Naive thymus-derived CD8-positive, alpha-beta T cell (primary cell): ENCODE data around the gene TIPARP. TPM values are rescaled to one million over a fixed set of nuclear protein-coding genes. Genes with fewer than 3 reads are reported as not detected.
A peak's percentile ranks its signal among the peaks of the same experiment; 100 is the strongest.

ENCODE experiments used
- ATAC-seq, 2 donors: fragments of 150-1000 bp; cut with Tn5 transposase in 1 of 2; sonication (Bioruptor Pico), chemical (Tn5 transposase) in 1 of 2; 1 replicate in 1 of 2; 2 replicates in 1 of 2; pipeline ENCODE4 v1.10.0; 2021; ENCODE audit warnings: mild to moderate bottlenecking in 2 of 2, moderate library complexity in 2 of 2
- POLR2A ChIA-PET: fragments of 350-600 bp; sonication (Branson Sonifier 250); formaldehyde crosslinking; loops from one replicate; lab custom pipeline; 2021; ENCODE audit warnings: antibody characterized with exemption; lab: Charles Lee
- DNase-seq, 10 donors: peaks; one replicate each; pipeline versions ENCODE4 v3.0.0 to v3.0.0-alpha.2; 2020 to 2022
- H3K27ac Mint-ChIP-seq, 10 donors: one replicate each; pipeline ENCODE4 v1.8.0; 2020 to 2022; ENCODE audit warnings: mild to moderate bottlenecking in 10 of 10, mixed read lengths in 10 of 10, moderate library complexity in 4 of 10, inconsistent platforms in 1 of 10
- H3K27me3 Mint-ChIP-seq, 5 donors: one replicate each; pipeline ENCODE4 v1.8.0; 2021 to 2022; ENCODE audit warnings: mixed read lengths in 5 of 5
- H3K36me3 Mint-ChIP-seq, 3 donors: one replicate each; pipeline ENCODE4 v1.8.0; 2020 to 2022; ENCODE audit warnings: mixed read lengths in 3 of 3, mild to moderate bottlenecking in 2 of 3, inconsistent platforms in 1 of 3
- H3K4me1 Mint-ChIP-seq, 4 donors: one replicate each; pipeline ENCODE4 v1.8.0; 2021 to 2022; ENCODE audit warnings: mixed read lengths in 4 of 4
- H3K4me3 Mint-ChIP-seq, 10 donors: one replicate each; pipeline ENCODE4 v1.8.0; 2020 to 2022; ENCODE audit warnings: mild to moderate bottlenecking in 10 of 10, mixed read lengths in 10 of 10, moderate library complexity in 6 of 10, inconsistent platforms in 1 of 10
- H3K9me3 Mint-ChIP-seq, 9 donors: one replicate each; pipeline ENCODE4 v1.8.0; 2020 to 2022; ENCODE audit warnings: mixed read lengths in 9 of 9, mild to moderate bottlenecking in 3 of 9, inconsistent platforms in 1 of 9, moderate library complexity in 1 of 9
- polyA plus RNA-seq, 3 donors: library from polyadenylated mRNA; unstranded; fragments of 300-500 nt; fragmentation: Illumina TruSeq; gene quantifications; one replicate each; pipeline ENCODE4 v1.2.3, GENCODE V29; 2021
- total RNA-seq, 8 experiments: library from RNA in 2 of 8; stranded (reverse) in 2 of 8; gene quantifications; one replicate each; pipeline ENCODE4 v1.2.3 and lab custom pipeline; 2021 to 2026

The TIPARP gene
- total RNA-seq (10 to 100 TPM; 57.3 to 62.0 TPM), polyA plus RNA-seq (10 to 100 TPM in 1 of 3 donors, 1 to 10 TPM in 2; 4.2 to 20.9 (median 7.0) TPM), total RNA-seq (lab: John Stamatoyannopoulos, UW) (236 to 537 (median 395) reads per million in 6 experiments)

DNA sequence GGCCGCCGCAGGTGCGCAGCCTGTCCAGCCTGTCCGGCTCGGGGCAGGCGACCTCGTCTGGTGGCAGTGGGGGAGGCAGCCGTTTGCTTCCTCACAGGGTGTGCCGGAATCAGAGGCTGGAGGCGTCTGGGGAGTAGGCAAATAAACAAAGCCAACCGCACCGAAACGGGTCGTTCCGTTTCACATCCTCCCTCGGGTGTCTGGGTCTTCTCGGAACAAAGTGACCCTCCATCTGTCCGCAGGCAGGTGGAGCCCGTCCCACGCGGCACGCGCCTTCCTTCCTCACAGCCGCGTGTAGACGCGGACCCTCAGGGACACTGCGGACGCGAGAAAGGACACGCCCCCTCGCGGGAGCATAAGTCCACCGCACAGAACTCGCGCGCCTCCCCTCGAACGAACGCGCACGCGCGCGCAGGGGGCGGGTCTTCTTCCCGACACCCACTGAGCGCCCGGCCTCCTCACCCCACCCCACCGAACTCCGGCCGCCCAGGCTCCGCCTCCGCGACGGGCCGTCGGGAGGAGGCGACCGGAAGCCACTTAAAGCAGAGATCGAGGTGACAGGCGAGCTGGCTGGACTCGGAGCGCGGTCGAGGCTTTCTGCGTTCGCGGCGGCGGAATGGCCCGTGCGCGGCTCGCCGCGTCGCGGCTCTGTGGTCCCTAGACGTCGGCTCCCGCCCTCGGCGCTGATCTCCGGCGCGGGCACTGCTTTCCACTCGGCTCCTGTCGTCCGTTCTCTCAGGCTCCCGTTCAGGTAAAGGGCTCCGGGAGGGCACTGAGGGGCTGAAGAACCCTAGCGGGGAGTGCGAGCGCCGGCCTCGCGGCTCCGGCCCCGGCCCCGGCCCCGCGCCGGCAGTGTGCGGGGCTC is at the start of gene TIPARP:
Gene TIPARP, plus strand, starts transcription at position 545 of the 865 bp plus-strand sequence. CDS start 3,108 bp downstream, outside the sequence.
- peak within 1 kb of the TSS; percentile 92 to 99 (median 99) for H3K27ac Mint-ChIP-seq

GRCh38 chr3:156626104-156626503 is 48.3 kb upstream of the TIPARP start:
- H3K27me3 Mint-ChIP-seq = peaks cover 0 to 3% (median 2%) of the 10 kb centered on the region in 5 donors
- no peak for ATAC-seq

More for the DNA sequence above, at the start of gene TIPARP:
- peak; percentile 76 to 80 for ATAC-seq
- Mint-ChIP-seq H3K4me1 (peaks cover 22 to 47% (median 41%) of the 10 kb centered on the region in 4 donors), H3K9me3 (no peaks in the 10 kb centered on the region), H3K4me3 (peak within 1 kb of the TSS; percentile 89 to 99 (median 97)), H3K36me3 (peaks cover 0 to 16% (median 14%) of the 10 kb centered on the region in 3 donors), H3K27me3 (no peaks in the 10 kb centered on the region)
- POLR2A ChIA-PET = interaction anchor here (0.6 to 4.7 kb wide), 21 partner anchors 7 to 500 kb away, joined by 3 to 47 read pairs (median 5); partner anchors contain the start of genes CCNL1 and SSR3
- DNase-seq = peak; percentile 97 to 99 (median 99)

GRCh38 chr3:156627946-156628569 is 46.3 kb upstream of the TIPARP start:
- Mint-ChIP-seq H3K27me3 (peaks cover 0 to 2% (median 0%) of the 10 kb centered on the region in 5 donors), H3K9me3 (no peaks in the 10 kb centered on the region), H3K36me3 (no peaks in the 10 kb centered on the region), H3K27ac (no peak overlapping the region), H3K4me3 (no peak overlapping the region), H3K4me1 (peaks cover 0 to 1% (median 0%) of the 10 kb centered on the region in 4 donors)
- no peak for DNase-seq
- POLR2A ChIA-PET = no interaction called here
- ATAC-seq = no peak

More at GRCh38 chr3:156626104-156626503, 48.3 kb upstream of the TIPARP start:
- DNase-seq = no peak
- POLR2A ChIA-PET = no interaction called here
- Mint-ChIP-seq H3K27ac (no peak overlapping the region), H3K36me3 (no peaks in the 10 kb centered on the region), H3K4me3 (no peak overlapping the region), H3K9me3 (no peaks in the 10 kb centered on the region), H3K4me1 (peaks cover 0 to 1% (median 0%) of the 10 kb centered on the region in 4 donors)

DNA sequence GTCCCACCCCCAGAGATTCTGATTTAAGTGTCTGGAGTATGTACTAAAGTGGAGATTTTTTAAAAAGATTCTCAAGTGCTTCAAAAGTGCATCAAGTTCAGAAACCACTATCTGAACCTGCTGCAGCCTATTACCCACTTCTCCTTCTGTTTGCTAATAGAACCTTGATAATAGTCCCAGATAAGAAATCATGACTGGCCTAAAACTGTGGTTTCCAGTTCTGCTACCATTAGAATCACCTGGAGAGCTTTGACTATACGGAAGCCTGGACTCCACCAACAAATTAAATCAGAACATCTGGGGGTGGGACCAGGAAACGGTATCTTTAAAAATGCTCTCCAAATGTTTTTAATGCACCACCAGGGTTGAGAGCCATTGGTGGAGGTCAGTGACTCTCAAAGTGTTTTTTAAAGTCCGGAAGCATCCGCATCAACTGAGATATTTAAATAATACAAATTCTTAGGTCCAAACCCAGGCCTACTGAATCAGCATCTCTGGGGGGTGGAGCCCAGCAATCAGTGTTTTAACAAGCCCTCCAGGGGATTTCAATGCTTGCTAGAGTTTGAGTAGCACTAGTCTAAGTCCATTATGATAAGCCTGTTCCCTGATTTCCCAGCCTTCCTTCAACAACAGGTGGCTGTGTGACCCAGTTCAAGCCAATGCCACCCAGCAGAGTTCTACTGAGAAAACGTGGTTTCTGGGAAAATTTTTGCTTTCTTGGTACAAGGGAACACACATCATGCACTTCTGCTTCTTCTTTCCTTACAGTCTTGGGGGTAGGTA is 45.4 kb upstream of the TIPARP start:
- Mint-ChIP-seq H3K27ac (no peak overlapping the region), H3K27me3 (no peaks in the 10 kb centered on the region), H3K36me3 (no peaks in the 10 kb centered on the region), H3K9me3 (no peaks in the 10 kb centered on the region), H3K4me3 (no peak overlapping the region), H3K4me1 (peaks cover 0 to 1% (median 0%) of the 10 kb centered on the region in 4 donors)
- DNase-seq = no peak
- POLR2A ChIA-PET = no interaction called here
- no peak for ATAC-seq

DNA sequence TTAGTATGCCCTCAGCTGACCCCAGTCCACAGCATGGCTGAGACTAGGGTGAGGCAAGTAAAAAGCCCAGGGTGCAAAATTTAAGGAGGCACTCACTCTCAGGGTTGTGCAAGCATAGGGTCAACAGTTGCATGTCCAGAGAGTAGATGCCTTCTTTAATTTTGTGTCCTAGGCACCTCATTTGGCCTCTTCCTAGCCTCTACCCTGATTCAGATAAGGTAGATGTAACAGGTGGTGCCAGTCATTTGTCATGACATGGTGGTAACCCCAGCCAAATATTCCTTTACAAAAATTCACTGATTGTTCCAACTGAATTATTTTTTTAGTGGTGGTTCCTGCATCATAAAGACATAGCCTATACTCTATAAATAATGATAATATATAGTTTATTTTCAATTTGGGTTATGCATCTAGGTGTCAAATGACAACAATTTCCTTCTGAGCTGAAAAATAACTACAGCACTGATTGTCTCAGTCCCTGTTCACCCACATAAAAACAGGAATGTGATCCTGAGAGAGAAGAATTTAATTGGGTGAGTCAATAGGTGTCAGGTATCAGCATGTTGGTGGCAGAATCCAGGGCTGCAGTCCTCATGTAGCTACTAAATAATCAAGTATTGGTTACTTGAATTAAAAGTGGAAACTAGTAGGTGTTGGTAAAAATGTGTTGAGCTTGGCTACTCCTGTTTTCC is 44.2 kb upstream of the TIPARP start:
- no peaks in the 10 kb centered on the region for H3K9me3 Mint-ChIP-seq
- H3K27me3 Mint-ChIP-seq = no peaks in the 10 kb centered on the region
- H3K4me1 Mint-ChIP-seq = no peaks in the 10 kb centered on the region
- no peak overlapping the region for H3K27ac Mint-ChIP-seq
- no peak for DNase-seq
- POLR2A ChIA-PET = no interaction called here
- no peak for ATAC-seq
- no peaks in the 10 kb centered on the region for H3K36me3 Mint-ChIP-seq
- no peak overlapping the region for H3K4me3 Mint-ChIP-seq

GRCh38 chr3:156630773-156631093 is 43.7 kb upstream of the TIPARP start:
- no peaks in the 10 kb centered on the region for H3K27me3 Mint-ChIP-seq
- no peak overlapping the region for H3K4me3 Mint-ChIP-seq
- no peaks in the 10 kb centered on the region for H3K9me3 Mint-ChIP-seq
- DNase-seq (no peak), ATAC-seq (no peak)
- no peaks in the 10 kb centered on the region for H3K36me3 Mint-ChIP-seq
- POLR2A ChIA-PET = no interaction called here
- no peak overlapping the region for H3K27ac Mint-ChIP-seq
- H3K4me1 Mint-ChIP-seq = no peaks in the 10 kb centered on the region

DNA sequence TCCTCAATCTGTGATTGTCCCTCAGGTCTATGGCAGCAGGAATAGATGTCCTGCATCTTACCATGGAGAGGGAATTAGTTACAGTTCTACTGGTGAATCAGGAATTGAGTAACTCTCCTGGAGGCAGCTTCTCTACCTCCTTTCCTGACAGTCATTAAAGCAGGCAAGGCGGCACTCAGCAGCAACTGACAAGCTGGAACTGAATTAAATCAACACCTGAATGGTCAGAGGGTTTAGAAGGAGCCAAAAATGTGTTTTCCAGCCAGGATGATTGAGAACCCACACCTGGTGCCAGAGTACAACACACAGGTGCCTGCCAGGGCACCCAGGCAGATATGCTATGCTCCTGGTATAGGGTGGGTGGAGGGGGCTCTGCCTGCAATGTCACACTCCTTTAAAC is 43.1 kb upstream of the TIPARP start:
- H3K27me3 Mint-ChIP-seq = no peaks in the 10 kb centered on the region
- POLR2A ChIA-PET = no interaction called here
- no peaks in the 10 kb centered on the region for H3K4me1 Mint-ChIP-seq
- H3K36me3 Mint-ChIP-seq = no peaks in the 10 kb centered on the region
- H3K9me3 Mint-ChIP-seq = no peaks in the 10 kb centered on the region
- no peak overlapping the region for H3K27ac Mint-ChIP-seq
- H3K4me3 Mint-ChIP-seq = no peak overlapping the region
- ATAC-seq (no peak), DNase-seq (no peak)

DNA sequence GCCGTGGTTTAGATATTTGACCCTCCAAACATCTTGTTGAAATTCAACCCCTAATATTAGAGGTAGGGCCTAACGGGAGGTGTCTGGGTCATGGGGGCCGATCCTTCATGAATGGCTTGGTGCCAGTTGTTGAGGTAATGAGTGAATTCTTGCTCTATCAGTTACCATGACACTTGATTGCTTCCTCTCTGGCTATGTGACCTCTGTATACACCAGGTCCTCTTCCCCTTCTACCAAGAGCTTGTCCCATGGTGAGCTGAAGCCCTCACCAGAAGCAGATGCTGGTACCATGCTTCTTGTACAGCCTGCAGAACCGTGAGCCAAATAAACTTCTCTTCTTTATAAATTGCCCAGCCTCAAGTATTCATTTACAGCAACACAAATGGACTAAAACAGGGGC is 41.8 kb upstream of the TIPARP start:
- POLR2A ChIA-PET = no interaction called here
- Mint-ChIP-seq H3K4me1 (no peaks in the 10 kb centered on the region), H3K4me3 (no peak overlapping the region), H3K27me3 (no peaks in the 10 kb centered on the region), H3K27ac (no peak overlapping the region), H3K36me3 (no peaks in the 10 kb centered on the region), H3K9me3 (no peaks in the 10 kb centered on the region)
- ATAC-seq (no peak), DNase-seq (no peak)

- ATAC-seq (no peak), DNase-seq (no peak)
- H3K27ac Mint-ChIP-seq = no peak overlapping the region
- no peaks in the 10 kb centered on the region for H3K4me1 Mint-ChIP-seq
- H3K27me3 Mint-ChIP-seq = no peaks in the 10 kb centered on the region
- no peaks in the 10 kb centered on the region for H3K9me3 Mint-ChIP-seq
- POLR2A ChIA-PET = no interaction called here
- no peaks in the 10 kb centered on the region for H3K36me3 Mint-ChIP-seq
- no peak overlapping the region for H3K4me3 Mint-ChIP-seq
Measured at GRCh38 chr3:156633335-156633734, 41.1 kb upstream of the TIPARP start.

DNA sequence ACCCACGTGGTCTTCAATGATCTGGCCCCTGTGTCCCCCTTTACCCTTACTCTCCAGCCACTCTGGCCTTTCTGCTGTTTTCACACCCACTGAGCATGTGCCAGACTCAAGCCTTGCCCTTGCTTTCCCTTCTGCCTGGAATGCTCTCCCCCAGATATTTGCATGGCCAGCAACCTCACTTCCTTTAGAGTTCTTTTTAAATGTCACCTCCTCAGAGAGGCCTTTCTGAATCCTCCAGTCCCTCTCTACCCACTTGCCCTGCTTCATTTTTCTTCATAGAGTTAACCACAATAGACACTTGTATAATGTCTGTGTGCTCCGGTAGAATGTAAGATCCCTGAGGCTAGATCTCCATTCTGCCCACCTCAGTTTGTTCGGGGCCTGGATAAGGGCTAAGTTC is 39.4 kb upstream of the TIPARP start:
- no peaks in the 10 kb centered on the region for H3K36me3 Mint-ChIP-seq
- ATAC-seq = no peak
- no peaks in the 10 kb centered on the region for H3K9me3 Mint-ChIP-seq
- H3K27ac Mint-ChIP-seq = no peak overlapping the region
- H3K4me1 Mint-ChIP-seq = no peaks in the 10 kb centered on the region
- POLR2A ChIA-PET = no interaction called here
- DNase-seq = no peak
- H3K4me3 Mint-ChIP-seq = no peak overlapping the region
- no peaks in the 10 kb centered on the region for H3K27me3 Mint-ChIP-seq

DNA sequence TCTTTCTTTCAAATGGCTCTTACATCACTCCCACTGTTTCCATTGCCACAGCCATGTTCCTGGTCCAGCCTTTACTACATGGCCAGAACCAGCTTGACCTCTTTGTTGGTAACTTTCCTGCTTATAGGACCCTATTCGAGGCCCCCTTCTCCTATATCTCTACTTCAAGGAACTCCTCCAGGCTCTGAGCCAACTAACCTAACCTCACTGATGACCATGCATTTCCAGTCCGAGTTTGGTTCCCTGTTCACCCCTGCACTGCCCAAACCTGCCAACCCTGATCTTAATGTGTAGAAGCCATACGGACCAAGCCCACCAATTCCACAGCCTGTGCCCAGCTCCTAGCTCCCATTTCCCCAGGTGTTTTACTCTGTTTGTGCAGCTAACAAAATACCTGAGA is 38.4 kb upstream of the TIPARP start:
- Mint-ChIP-seq H3K27me3 (no peaks in the 10 kb centered on the region), H3K9me3 (no peaks in the 10 kb centered on the region), H3K36me3 (no peaks in the 10 kb centered on the region), H3K27ac (no peak overlapping the region), H3K4me1 (no peaks in the 10 kb centered on the region), H3K4me3 (no peak overlapping the region)
- DNase-seq = no peak
- POLR2A ChIA-PET = no interaction called here
- no peak for ATAC-seq

DNA sequence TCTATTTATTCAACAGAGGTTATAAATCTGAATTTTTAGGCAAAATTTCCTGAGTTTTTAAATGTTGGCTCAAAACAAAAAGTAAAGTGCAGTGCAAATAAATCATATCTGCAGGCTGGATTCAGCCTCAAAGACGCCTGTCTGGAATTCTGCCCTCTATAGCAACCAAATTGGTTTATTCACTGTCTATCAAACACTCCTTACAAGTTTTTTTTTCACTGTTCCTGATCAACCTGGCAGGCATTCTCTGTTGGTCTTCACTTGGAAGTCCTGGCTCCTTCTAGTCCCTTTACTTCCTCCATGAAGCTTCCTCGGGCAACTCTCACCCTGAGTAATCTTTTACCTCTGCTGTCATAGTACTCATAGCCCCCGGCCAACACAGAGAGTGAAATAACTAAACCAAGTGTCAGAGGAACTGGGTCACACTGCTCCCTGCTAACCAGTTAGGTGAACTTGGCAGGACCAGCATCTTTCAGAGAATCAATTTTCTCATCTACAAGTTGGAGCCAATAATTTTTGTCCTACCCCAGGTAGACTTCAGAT is 36.8 kb upstream of the TIPARP start:
- DNase-seq = no peak
- Mint-ChIP-seq H3K27me3 (no peaks in the 10 kb centered on the region), H3K4me1 (peaks cover 0 to 2% (median under 1%) of the 10 kb centered on the region in 4 donors), H3K36me3 (no peaks in the 10 kb centered on the region), H3K27ac (no peak overlapping the region), H3K9me3 (no peaks in the 10 kb centered on the region), H3K4me3 (no peak overlapping the region)
- ATAC-seq = no peak
- POLR2A ChIA-PET = no interaction called here
